GM12878 (cell line): Measurements from ENCODE around the gene PRKCE. TPM values are rescaled to one million over a fixed set of nuclear protein-coding genes. Genes with fewer than 3 reads are reported as not detected.

Experiments used
- ATAC-seq: fragments of 200-7000 bp; cut with Tn5 transposase; 3 replicates; pipeline ENCODE4 v1.9.1; 2020; ENCODE audit warnings: mild to moderate bottlenecking, moderate library complexity
- BruUV-seq: library from RNA; stranded (reverse); fragments of 400-500 nt; replicated peaks from 2 replicates; lab custom pipeline; 2021; lab: Mats Ljungman, UMichigan
- CTCF ChIA-PET: fragments of 300-600 bp; sonication (Branson Sonifier 250); formaldehyde crosslinking; extraction: SDS; loops from one replicate; lab custom pipeline; 2021; ENCODE audit warnings: inconsistent platforms; lab: Yijun Ruan, JAX
- POLR2A ChIA-PET: fragments of 350-600 bp; formaldehyde crosslinking; extraction: SDS; loops from one replicate; lab custom pipeline; 2021; ENCODE audit warnings: inconsistent platforms; lab: Charles Lee
- RAD21 ChIA-PET: fragments of 300-600 bp; sonication (Branson Sonifier 250); formaldehyde crosslinking; loops from one replicate; lab custom pipeline; 2023; ENCODE audit warnings: antibody characterized with exemption; ENCODE audit not compliant: unreplicated experiment; lab: Charles Lee
- SMC1A ChIA-PET: fragments of 300-600 bp; sonication (Branson Sonifier 250); formaldehyde crosslinking; loops from one replicate; lab custom pipeline; 2023; ENCODE audit not compliant: unreplicated experiment, uncharacterized antibody; lab: Charles Lee
- DNase-seq: peaks from one replicate; pipeline ENCODE4 v3.0.0-alpha.2; 2011; ENCODE audit warnings: low read depth, low spot score
- FAIRE-seq: peaks from 3 replicates; lab custom pipeline; 2011; peaks lifted over from hg19 to GRCh38; lab: Jason Lieb, UNC
- H2AFZ ChIP-seq: 2 replicates; pipeline ENCODE4 v1.6.0; 2011; ENCODE audit warnings: low read depth, low read length, control low read depth; ENCODE audit not compliant: control insufficient read depth
- H3K27ac ChIP-seq: 2 replicates; pipeline ENCODE4 v1.5.1; 2011; ENCODE audit warnings: control low read depth; ENCODE audit not compliant: control insufficient read depth, insufficient read depth
- H3K27me3 ChIP-seq, 2 experiments: replicated peaks in 1 of 2; 2 replicates each; pipeline versions ENCODE4 v1.6.0 to v1.6.1; 2011; ENCODE audit warnings: low read length in 1 of 2; ENCODE audit not compliant: control insufficient read depth in 2 of 2, insufficient read depth in 2 of 2
- H3K36me3 ChIP-seq, 2 experiments: 2 replicates each; pipeline ENCODE4 v1.5.1; 2011; ENCODE audit warnings: low read length in 1 of 2; ENCODE audit not compliant: control insufficient read depth in 2 of 2, insufficient read depth in 2 of 2
- H3K4me1 ChIP-seq: 2 replicates; pipeline ENCODE4 v1.6.1; 2011; ENCODE audit warnings: mild to moderate bottlenecking, low read length, moderate library complexity, mixed read lengths; ENCODE audit not compliant: control insufficient read depth, insufficient read depth
- H3K4me2 ChIP-seq: 2 replicates; pipeline ENCODE4 v1.6.0; 2011; ENCODE audit warnings: control low read depth; ENCODE audit not compliant: control insufficient read depth, insufficient read depth
- H3K4me3 ChIP-seq: fragments of 200-600 bp; sonication (generic); 2 replicates; pipeline ENCODE4 v1.5.1; 2016
- H3K79me2 ChIP-seq: 2 replicates; pipeline ENCODE4 v1.6.0; 2011; ENCODE audit warnings: low read length; ENCODE audit not compliant: control insufficient read depth, insufficient read depth
- H3K9ac ChIP-seq: 2 replicates; pipeline ENCODE4 v1.8.0; 2011; ENCODE audit warnings: low read length, control low read depth, mixed read lengths; ENCODE audit not compliant: control insufficient read depth, insufficient read depth
- H3K9me3 ChIP-seq: replicated peaks from 3 replicates; pipeline ENCODE4 v1.5.1; 2011; ENCODE audit warnings: mild to moderate bottlenecking, low read length; ENCODE audit not compliant: control insufficient read depth, insufficient read depth
- H4K20me1 ChIP-seq: 2 replicates; pipeline ENCODE4 v1.6.0; 2011; ENCODE audit not compliant: control insufficient read depth, insufficient read depth
- ATF7 ChIP-seq: fragments of 450-650 bp; IDR thresholded peaks from 2 replicates; pipeline ENCODE4 v1.6.1; 2016; ENCODE audit warnings: low read depth, mild to moderate bottlenecking
- CHD2 ChIP-seq: IDR thresholded peaks from 2 replicates; pipeline ENCODE4 v1.6.1; 2011; ENCODE audit warnings: low read depth, low read length, improper control_type of control experiment, borderline replicate concordance
- KLF5 ChIP-seq: fragments of 450-650 bp; IDR thresholded peaks from 2 replicates; pipeline ENCODE4 v1.6.1; 2014; ENCODE audit warnings: mild to moderate bottlenecking; ENCODE audit not compliant: partially characterized antibody
- MXI1 ChIP-seq: fragments of 150-350 bp; IDR thresholded peaks from 2 replicates; pipeline ENCODE4 v1.6.1; 2011; ENCODE audit warnings: low read depth, mild to moderate bottlenecking, inconsistent platforms, low read length, improper control_type of control experiment
- MYC ChIP-seq: IDR thresholded peaks from 2 replicates; pipeline ENCODE4 v1.6.1; 2011; ENCODE audit warnings: mild to moderate bottlenecking, low read length, moderate library complexity, inconsistent platforms; ENCODE audit not compliant: insufficient read depth, insufficient replicate concordance, insufficient read length, severe bottlenecking
- NR2C2 ChIP-seq: IDR thresholded peaks from 2 replicates; pipeline ENCODE4 v1.6.1; 2011; ENCODE audit warnings: borderline replicate concordance, low read depth; ENCODE audit not compliant: control insufficient read depth, insufficient read length
- SMAD5 ChIP-seq: IDR thresholded peaks from 2 replicates; pipeline ENCODE4 v1.6.1; 2016; ENCODE audit warnings: antibody characterized with exemption, low read depth
- SMARCA5 ChIP-seq: fragments of 450-650 bp; IDR thresholded peaks from 2 replicates; pipeline ENCODE4 v1.6.1; 2017; ENCODE audit warnings: mild to moderate bottlenecking
- YY1 ChIP-seq: IDR thresholded peaks from 2 replicates; pipeline ENCODE4 v1.6.1; 2011; ENCODE audit warnings: low read depth, mild to moderate bottlenecking, low read length
- ZZZ3 ChIP-seq: IDR thresholded peaks from 2 replicates; pipeline ENCODE4 v1.6.1; 2011; ENCODE audit warnings: low read depth; ENCODE audit not compliant: control insufficient read depth, insufficient read length
- WGBS: methylation state at CpG from one replicate; pipeline ENCODE4 v1.1.6; 2016; ENCODE audit warnings: low lambda C conversion rate; ENCODE audit not compliant: insufficient replicate concordance, insufficient coverage; ENCODE audit errors: missing lambda C conversion rate; 5-methylcytosine and 5-hydroxymethylcytosine counted together
- in situ Hi-C: fragments of 300-500 bp; cut with MboI; formaldehyde crosslinking; loops from 9 replicates; pipeline ENCODE4 v1.14.3; 2018; ENCODE audit warnings: mixed read lengths
- intact Hi-C: fragments of 100-400 bp; cut with micrococcal nuclease; formaldehyde crosslinking; loops from one replicate; pipeline ENCODE4 v1.14.2; 2022; ENCODE audit not compliant: unreplicated experiment
- polyA plus RNA-seq, 11 experiments: library from polyadenylated mRNA; depleted of rRNA in 4 of 11; unstranded in 6 of 11; stranded (reverse) in 5 of 11; fragments of >200 nt; fragmentation: Nextera tagmentation in 4 of 11; fragmentation: Illumina TruSeq in 1 of 11; extraction: Ambion mirVana in 4 of 11; extraction: Trizol in 1 of 11; gene quantifications; 1 replicate in 1 of 11; 2 replicates in 10 of 11; pipeline versions ENCODE4 v1.2.1 to v1.2.3, GENCODE V29; 2011 to 2016; ENCODE audit warnings: inconsistent platforms in 2 of 11, missing spikeins in 2 of 11, low read depth in 1 of 11
- total RNA-seq, 4 experiments: library from RNA; depleted of rRNA in 3 of 4; stranded (reverse); fragments of >200 nt in 3 of 4; fragmentation: Illumina TruSeq in 1 of 4; extraction: Trizol in 1 of 4; gene quantifications; 2 replicates each; pipeline versions ENCODE4 v1.2.1 to v1.2.3, GENCODE V29; 2013 to 2021
- TF ChIP-seq, protein P1 (sequence below): IDR thresholded peaks from 2 replicates; pipeline ENCODE4 v1.6.1; 2011; ENCODE audit warnings: borderline replicate concordance, low read depth, mild to moderate bottlenecking, moderate library complexity, mixed read lengths, low read length; ENCODE audit not compliant: insufficient read depth; ENCODE audit errors: extremely low read length
- TF ChIP-seq, protein P2 (sequence below): fragments of 450-650 bp; IDR thresholded peaks from 2 replicates; pipeline ENCODE4 v1.6.1; 2018; ENCODE audit warnings: borderline replicate concordance, mild to moderate bottlenecking; ENCODE audit not compliant: partially characterized antibody

PRKCE gene
- total and polyA plus RNA-seq, 10 of the 15 experiments (the other 5 are each of a cell fraction or from before 2014, with no cell fraction given), result 2.6 to 28.2 (median 11.3) TPM

DNA sequence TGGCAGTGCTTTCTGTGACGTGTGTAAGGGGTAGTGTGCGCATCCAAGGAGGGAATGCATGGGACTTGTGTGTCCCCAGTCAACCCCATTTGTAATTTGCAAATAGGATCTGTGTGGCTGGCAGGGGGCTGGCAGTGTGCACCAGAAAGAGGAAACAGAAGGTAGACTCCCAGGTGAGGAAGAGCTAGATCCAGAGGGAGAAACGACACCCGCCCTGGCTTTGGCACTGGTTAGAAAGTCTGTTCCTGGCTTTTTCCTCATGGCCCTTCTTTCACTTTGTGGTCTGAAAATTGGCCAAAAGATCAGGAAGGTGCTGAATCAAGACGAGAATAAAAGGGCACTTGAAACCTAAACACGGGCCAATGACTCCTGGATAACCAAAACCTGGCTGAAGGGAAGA is 33.3 kb downstream of the PRKCE start:
- no peak overlapping the region for H3K4me2 ChIP-seq
- WGBS, result 81% methylated on average over 6 of the region's 6 CpGs
- DNase-seq, result no peak
- no peaks in the 10 kb centered on the region for H3K27me3 ChIP-seq
- no peak for FAIRE-seq
- no peaks in the 10 kb centered on the region; a peak in 1 of 4 replicates for H3K36me3 ChIP-seq
- ChIA-PET SMC1A (interaction anchor here (1.0 to 2.3 kb wide), 6 partner anchors 9 to 80 kb away, joined by 3 to 12 read pairs (median 4); no protein-coding TSS in a partner anchor), POLR2A (no interaction called here), CTCF (interaction anchor here (0.6 to 1.6 kb wide), 4 partner anchors 10 to 1210 kb away, joined by 3 to 7 read pairs (median 4); no protein-coding TSS in a partner anchor), RAD21 (interaction anchor here (0.8 to 2.0 kb wide), 5 partner anchors 14 to 204 kb away, joined by 3 to 4 read pairs (median 3); no protein-coding TSS in a partner anchor)
- no peak for ATAC-seq
- H3K27ac ChIP-seq, result no peak overlapping the region
- no TSS peak for BruUV-seq
- peaks cover 3% of the 10 kb centered on the region for H3K79me2 ChIP-seq
- intact Hi-C loops (no loop called here), in situ Hi-C loops (no loop called here)
- H3K4me3 ChIP-seq, result no peak overlapping the region
- H3K4me1 ChIP-seq, result peaks cover 6% of the 10 kb centered on the region
- no peaks in the 10 kb centered on the region for H3K9me3 ChIP-seq
- no peak overlapping the region for H3K9ac ChIP-seq
- H4K20me1 ChIP-seq, result no peaks in the 10 kb centered on the region
- no peak overlapping the region for H2AFZ ChIP-seq
- TF ChIP-seq, protein P1, sequence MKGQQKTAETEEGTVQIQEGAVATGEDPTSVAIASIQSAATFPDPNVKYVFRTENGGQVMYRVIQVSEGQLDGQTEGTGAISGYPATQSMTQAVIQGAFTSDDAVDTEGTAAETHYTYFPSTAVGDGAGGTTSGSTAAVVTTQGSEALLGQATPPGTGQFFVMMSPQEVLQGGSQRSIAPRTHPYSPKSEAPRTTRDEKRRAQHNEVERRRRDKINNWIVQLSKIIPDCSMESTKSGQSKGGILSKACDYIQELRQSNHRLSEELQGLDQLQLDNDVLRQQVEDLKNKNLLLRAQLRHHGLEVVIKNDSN, result no peak

DNA sequence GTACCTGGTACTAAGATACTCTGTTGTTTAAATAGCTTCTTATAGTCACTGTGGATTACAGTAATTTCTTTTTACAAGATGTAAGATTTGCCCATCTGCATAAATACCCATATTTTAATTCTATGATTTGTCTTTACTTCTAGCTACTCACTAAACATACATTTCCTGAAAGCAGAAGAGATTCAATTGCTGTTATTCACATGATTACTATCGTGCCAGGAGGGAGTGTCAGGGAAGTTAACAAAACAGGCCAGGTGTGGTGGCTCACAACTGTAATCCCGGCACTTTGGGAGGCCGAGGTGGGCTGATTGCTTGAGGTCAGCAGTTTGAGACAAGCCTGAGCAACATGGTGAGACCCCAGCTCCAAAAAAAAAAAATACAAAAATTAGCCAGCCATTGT is 33.8 kb downstream of the PRKCE start:
- Histone ChIP-seq H3K27me3 (no peaks in the 10 kb centered on the region), H3K79me2 (peaks cover 7% of the 10 kb centered on the region), H3K9ac (no peak overlapping the region), H2AFZ (no peak overlapping the region), H3K36me3 (no peaks in the 10 kb centered on the region; a peak in 1 of 4 replicates), H4K20me1 (no peaks in the 10 kb centered on the region), H3K27ac (no peak overlapping the region), H3K4me3 (no peak overlapping the region), H3K9me3 (no peaks in the 10 kb centered on the region), H3K4me1 (peaks cover 9% of the 10 kb centered on the region), H3K4me2 (no peak overlapping the region)
- no TSS peak for BruUV-seq
- ChIA-PET RAD21 (interaction anchor here (0.8 to 2.0 kb wide), 5 partner anchors 14 to 204 kb away, joined by 3 to 4 read pairs (median 3); no protein-coding TSS in a partner anchor), CTCF (interaction anchor here (0.6 to 1.6 kb wide), 4 partner anchors 9 to 1209 kb away, joined by 3 to 7 read pairs (median 4); no protein-coding TSS in a partner anchor), POLR2A (no interaction called here), SMC1A (interaction anchor here (1.0 to 4.3 kb wide), 9 partner anchors 9 to 80 kb away, joined by 3 to 24 read pairs (median 6); partner anchors contain the start of gene PRKCE)
- ATAC-seq, result no peak
- WGBS, result 73% methylated on average over 3 of the region's 3 CpGs
- in situ Hi-C loops, result no loop called here
- intact Hi-C loops, result no loop called here
- FAIRE-seq, result no peak
- no peak for DNase-seq
- TF ChIP-seq SMAD5, result no peak
- no peak for TF ChIP-seq NR2C2
- no peak for TF ChIP-seq SMARCA5
- TF ChIP-seq, protein P2, sequence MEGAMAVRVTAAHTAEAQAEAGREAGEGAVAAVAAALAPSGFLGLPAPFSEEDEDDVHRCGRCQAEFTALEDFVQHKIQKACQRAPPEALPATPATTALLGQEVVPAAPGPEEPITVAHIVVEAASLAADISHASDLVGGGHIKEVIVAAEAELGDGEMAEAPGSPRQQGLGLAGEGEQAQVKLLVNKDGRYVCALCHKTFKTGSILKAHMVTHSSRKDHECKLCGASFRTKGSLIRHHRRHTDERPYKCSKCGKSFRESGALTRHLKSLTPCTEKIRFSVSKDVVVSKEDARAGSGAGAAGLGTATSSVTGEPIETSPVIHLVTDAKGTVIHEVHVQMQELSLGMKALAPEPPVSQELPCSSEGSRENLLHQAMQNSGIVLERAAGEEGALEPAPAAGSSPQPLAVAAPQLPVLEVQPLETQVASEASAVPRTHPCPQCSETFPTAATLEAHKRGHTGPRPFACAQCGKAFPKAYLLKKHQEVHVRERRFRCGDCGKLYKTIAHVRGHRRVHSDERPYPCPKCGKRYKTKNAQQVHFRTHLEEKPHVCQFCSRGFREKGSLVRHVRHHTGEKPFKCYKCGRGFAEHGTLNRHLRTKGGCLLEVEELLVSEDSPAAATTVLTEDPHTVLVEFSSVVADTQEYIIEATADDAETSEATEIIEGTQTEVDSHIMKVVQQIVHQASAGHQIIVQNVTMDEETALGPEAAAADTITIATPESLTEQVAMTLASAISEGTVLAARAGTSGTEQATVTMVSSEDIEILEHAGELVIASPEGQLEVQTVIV, result no peak
- TF ChIP-seq ZZZ3, result no peak
- no peak for TF ChIP-seq KLF5
- no peak for TF ChIP-seq ATF7
- TF ChIP-seq MYC, result no peak
- no peak for TF ChIP-seq MXI1
- TF ChIP-seq YY1, result no peak
- no peak for TF ChIP-seq CHD2
